ENCODE data around the gene UBE3B. TPM values are rescaled to one million over a fixed set of nuclear protein-coding genes. Genes with fewer than 3 reads are reported as not detected.

UBE3B gene
- total RNA-seq, 1 experiment from 2014 or later: 38.4 TPM

GRCh38 chr12:109518820-109519665 lies 41.6 kb downstream of the UBE3B start:
- POLR2A ChIA-PET: no interaction called here
- peak in 1 of 2 experiments; percentile 72 for DNase-seq
- H3K9me3 Mint-ChIP-seq (ENCODE audit: unreplicated experiment): no peaks in the 10 kb centered on the region
- H3K4me1 Mint-ChIP-seq (ENCODE audit: low read depth, unreplicated experiment): no peaks in the 10 kb centered on the region
- Histone ChIP-seq H3K4me3 (ENCODE audit: low read depth, low read length) (no peak overlapping the region), H3K36me3 (ENCODE audit: control insufficient read depth, insufficient read depth, low read length) (no peaks in the 10 kb centered on the region; the same call in 1 of the 2 replicates), H3K27me3 (replicated peaks; ENCODE audit: control insufficient read depth, insufficient read depth, low read length) (no peaks in the 10 kb centered on the region), H3K4me1 (no peaks in the 10 kb centered on the region), H3K9me3 (no peaks in the 10 kb centered on the region)
- intact Hi-C loops (cut with micrococcal nuclease; ENCODE audit: unreplicated experiment): loop anchor here (1.0 to 2.0 kb wide), 3 partner anchors 54 to 260 kb away; partner anchors contain the start of genes MMAB and MVK
- H3K27me3 Mint-ChIP-seq (ENCODE audit: insufficient read depth, unreplicated experiment): no peaks in the 10 kb centered on the region
- H3K4me3 Mint-ChIP-seq (ENCODE audit: unreplicated experiment): no peak overlapping the region
- BruUV-seq (replicated peaks): no TSS peak
- no peak overlapping the region for H3K27ac Mint-ChIP-seq (ENCODE audit: unreplicated experiment)
- CTCF ChIA-PET: interaction anchor here (0.6 to 1.5 kb wide), 4 partner anchors 91 to 913 kb away, joined by 3 to 9 read pairs (median 4); no protein-coding TSS in a partner anchor
- TF ChIP-seq CTCF (IDR thresholded peaks at IDR 0.05; ENCODE audit: insufficient read depth in 1 of 2, low read depth in 1 of 2, low read length in 1 of 2, severe bottlenecking in 1 of 2, unreplicated experiment in 1 of 2): peak; percentile 87 to 88
- H3K36me3 Mint-ChIP-seq (ENCODE audit: insufficient read depth, unreplicated experiment): no peaks in the 10 kb centered on the region

- no TSS peak for BruUV-seq (replicated peaks)
- H3K4me3 ChIP-seq (ENCODE audit: low read depth, low read length): no peak overlapping the region
- no peak for DNase-seq
- Mint-ChIP-seq H3K27me3 (ENCODE audit: insufficient read depth, unreplicated experiment) (no peaks in the 10 kb centered on the region), H3K4me1 (ENCODE audit: low read depth, unreplicated experiment) (no peaks in the 10 kb centered on the region), H3K9me3 (ENCODE audit: unreplicated experiment) (no peaks in the 10 kb centered on the region), H3K4me3 (ENCODE audit: unreplicated experiment) (no peak overlapping the region), H3K36me3 (ENCODE audit: insufficient read depth, unreplicated experiment) (no peaks in the 10 kb centered on the region), H3K27ac (ENCODE audit: unreplicated experiment) (no peak overlapping the region)
- CTCF ChIA-PET: interaction anchor here (1.0 to 1.5 kb wide), 3 partner anchors 92 to 260 kb away, joined by 3 to 9 read pairs (median 4); no protein-coding TSS in a partner anchor
- H3K27me3 ChIP-seq (replicated peaks; ENCODE audit: control insufficient read depth, insufficient read depth, low read length): no peaks in the 10 kb centered on the region
- intact Hi-C loops (cut with micrococcal nuclease; ENCODE audit: unreplicated experiment): loop anchor here (2.0 kb wide), 1 partner anchor 53 kb away; the partner anchor contains the start of genes MMAB and MVK
- H3K9me3 ChIP-seq: no peaks in the 10 kb centered on the region
- H3K36me3 ChIP-seq (ENCODE audit: control insufficient read depth, insufficient read depth, low read length): no peaks in the 10 kb centered on the region; the same call in 1 of the 2 replicates
- TF ChIP-seq CTCF (IDR thresholded peaks at IDR 0.05; ENCODE audit: insufficient read depth in 1 of 2, low read depth in 1 of 2, low read length in 1 of 2, severe bottlenecking in 1 of 2, unreplicated experiment in 1 of 2): no peak
- POLR2A ChIA-PET: no interaction called here
- H3K4me1 ChIP-seq: no peaks in the 10 kb centered on the region
These were observed 42.4 kb downstream of the UBE3B start for GRCh38 chr12:109519787-109520186.

GRCh38 chr12:109521831-109522230 lies 44.4 kb downstream of the UBE3B start:
- no peaks in the 10 kb centered on the region for H3K36me3 Mint-ChIP-seq (ENCODE audit: insufficient read depth, unreplicated experiment)
- no peak overlapping the region for H3K27ac Mint-ChIP-seq (ENCODE audit: unreplicated experiment)
- Histone ChIP-seq H3K4me3 (ENCODE audit: low read depth, low read length) (no peak overlapping the region), H3K9me3 (no peaks in the 10 kb centered on the region), H3K27me3 (replicated peaks; ENCODE audit: control insufficient read depth, insufficient read depth, low read length) (no peaks in the 10 kb centered on the region), H3K36me3 (ENCODE audit: control insufficient read depth, insufficient read depth, low read length) (no peaks in the 10 kb centered on the region; the same call in 1 of the 2 replicates), H3K4me1 (no peaks in the 10 kb centered on the region)
- BruUV-seq (replicated peaks): no TSS peak
- CTCF ChIA-PET: no interaction called here
- H3K4me3 Mint-ChIP-seq (ENCODE audit: unreplicated experiment): no peak overlapping the region
- intact Hi-C loops (cut with micrococcal nuclease; ENCODE audit: unreplicated experiment): no loop called here
- no peak for TF ChIP-seq CTCF (IDR thresholded peaks at IDR 0.05; ENCODE audit: insufficient read depth in 1 of 2, low read depth in 1 of 2, low read length in 1 of 2, severe bottlenecking in 1 of 2, unreplicated experiment in 1 of 2)
- H3K27me3 Mint-ChIP-seq (ENCODE audit: insufficient read depth, unreplicated experiment): no peaks in the 10 kb centered on the region
- H3K4me1 Mint-ChIP-seq (ENCODE audit: low read depth, unreplicated experiment): no peaks in the 10 kb centered on the region
- no peak for DNase-seq
- POLR2A ChIA-PET: no interaction called here
- H3K9me3 Mint-ChIP-seq (ENCODE audit: unreplicated experiment): no peaks in the 10 kb centered on the region

Data from Caco-2 (cell line).